ENCODE measurements around the gene STRAP. TPM values are rescaled to one million over a fixed set of nuclear protein-coding genes. Genes with fewer than 3 reads are reported as not detected.

Gene STRAP
- total and polyA plus RNA-seq, 2 of the 13 experiments (the other 11 are each of a cell fraction or from before 2014, with no cell fraction given), result 66.9 to 118 TPM

- TF ChIP-seq ZSCAN9 (CRISPR knock-in tag; IDR thresholded peaks at IDR 0.05; ENCODE audit: borderline replicate concordance), result no peak
- no peak for TF ChIP-seq GATA4 (IDR thresholded peaks at IDR 0.05; ENCODE audit: borderline replicate concordance, low read depth)
- TF ChIP-seq NBN (conservative IDR thresholded peaks at IDR 0.05), result no peak
- TF ChIP-seq ZNF484 (CRISPR knock-in tag; IDR thresholded peaks at IDR 0.05; ENCODE audit: borderline replicate concordance, low read depth), result no peak
- no peak; the same call in 1 of the 2 replicates for TF ChIP-seq ARID4A (CRISPR knock-in tag; IDR thresholded peaks at IDR 0.05; ENCODE audit: borderline replicate concordance)
- no peak for TF ChIP-seq PRDM10 (CRISPR knock-in tag; IDR thresholded peaks at IDR 0.05; ENCODE audit: low read depth)
- TF ChIP-seq CREB1 (IDR thresholded peaks at IDR 0.05), result no peak
- TF ChIP-seq CREB1 (CRISPR knock-in tag; IDR thresholded peaks at IDR 0.05), result peak; percentile 40; the same call in 1 of the 2 replicates
- no peak for TF ChIP-seq ZNF788 (CRISPR knock-in tag; IDR thresholded peaks at IDR 0.05; ENCODE audit: borderline replicate concordance)
- TF ChIP-seq, protein P1, sequence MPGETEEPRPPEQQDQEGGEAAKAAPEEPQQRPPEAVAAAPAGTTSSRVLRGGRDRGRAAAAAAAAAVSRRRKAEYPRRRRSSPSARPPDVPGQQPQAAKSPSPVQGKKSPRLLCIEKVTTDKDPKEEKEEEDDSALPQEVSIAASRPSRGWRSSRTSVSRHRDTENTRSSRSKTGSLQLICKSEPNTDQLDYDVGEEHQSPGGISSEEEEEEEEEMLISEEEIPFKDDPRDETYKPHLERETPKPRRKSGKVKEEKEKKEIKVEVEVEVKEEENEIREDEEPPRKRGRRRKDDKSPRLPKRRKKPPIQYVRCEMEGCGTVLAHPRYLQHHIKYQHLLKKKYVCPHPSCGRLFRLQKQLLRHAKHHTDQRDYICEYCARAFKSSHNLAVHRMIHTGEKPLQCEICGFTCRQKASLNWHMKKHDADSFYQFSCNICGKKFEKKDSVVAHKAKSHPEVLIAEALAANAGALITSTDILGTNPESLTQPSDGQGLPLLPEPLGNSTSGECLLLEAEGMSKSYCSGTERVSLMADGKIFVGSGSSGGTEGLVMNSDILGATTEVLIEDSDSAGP (CRISPR knock-in tag; IDR thresholded peaks at IDR 0.05; ENCODE audit: borderline replicate concordance), result no peak
- TF ChIP-seq ZNF772 (CRISPR knock-in tag; IDR thresholded peaks at IDR 0.05), result no peak
- no peak for TF ChIP-seq CHCHD3 (CRISPR knock-in tag; IDR thresholded peaks at IDR 0.05)
- TF ChIP-seq REXO4 (CRISPR knock-in tag; IDR thresholded peaks at IDR 0.05; ENCODE audit: borderline replicate concordance), result no peak
- no peak for TF ChIP-seq ZNF672 (CRISPR knock-in tag; IDR thresholded peaks at IDR 0.05)
- TF ChIP-seq JUNB (CRISPR knock-in tag; IDR thresholded peaks at IDR 0.05; ENCODE audit: borderline replicate concordance), result no peak
- TF ChIP-seq, protein P2, sequence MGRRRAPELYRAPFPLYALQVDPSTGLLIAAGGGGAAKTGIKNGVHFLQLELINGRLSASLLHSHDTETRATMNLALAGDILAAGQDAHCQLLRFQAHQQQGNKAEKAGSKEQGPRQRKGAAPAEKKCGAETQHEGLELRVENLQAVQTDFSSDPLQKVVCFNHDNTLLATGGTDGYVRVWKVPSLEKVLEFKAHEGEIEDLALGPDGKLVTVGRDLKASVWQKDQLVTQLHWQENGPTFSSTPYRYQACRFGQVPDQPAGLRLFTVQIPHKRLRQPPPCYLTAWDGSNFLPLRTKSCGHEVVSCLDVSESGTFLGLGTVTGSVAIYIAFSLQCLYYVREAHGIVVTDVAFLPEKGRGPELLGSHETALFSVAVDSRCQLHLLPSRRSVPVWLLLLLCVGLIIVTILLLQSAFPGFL (CRISPR knock-in tag; IDR thresholded peaks at IDR 0.05), result no peak
These were observed 49.4 kb downstream of the STRAP start (continued) for GRCh38 chr12:15931590-15932053.

Data from HepG2 (cell line).